ENCODE data around the gene SLC12A8.

The SLC12A8 gene

DNA sequence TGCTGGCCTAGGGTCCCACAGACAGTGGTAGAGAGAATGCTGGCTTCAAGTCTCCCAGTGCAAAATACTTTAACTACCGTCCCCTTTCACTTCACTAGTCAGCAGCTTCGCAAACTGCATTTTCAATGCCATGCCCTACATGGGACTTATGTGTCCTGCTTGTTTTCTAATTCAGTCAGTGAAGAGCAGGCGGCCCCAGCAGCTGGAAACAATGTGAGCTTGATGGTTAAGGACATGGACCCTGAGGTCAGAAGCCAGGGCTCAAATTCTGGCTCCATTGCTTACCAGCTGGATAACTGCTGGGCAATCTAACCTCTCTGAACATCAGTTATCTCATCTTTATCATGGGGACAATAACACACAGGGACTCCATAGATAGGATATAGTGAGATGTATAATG lies 58.4 kb downstream of the SLC12A8 start:
- Histone ChIP-seq H3K4me3 (ENCODE audit: low read length) (no peak overlapping the region), H3K9ac (ENCODE audit: low read length) (no peak overlapping the region), H3K27ac (ENCODE audit: low read depth, low read length) (no peak overlapping the region), H3K36me3 (ENCODE audit: control insufficient read depth, insufficient read depth, low read length) (no peaks in the 10 kb centered on the region), H3K4me1 (ENCODE audit: control insufficient read depth, insufficient read depth, low read length) (no peaks in the 10 kb centered on the region), H3K27me3 (ENCODE audit: control insufficient read depth, insufficient read depth, low read length) (no peaks in the 10 kb centered on the region)

DNA sequence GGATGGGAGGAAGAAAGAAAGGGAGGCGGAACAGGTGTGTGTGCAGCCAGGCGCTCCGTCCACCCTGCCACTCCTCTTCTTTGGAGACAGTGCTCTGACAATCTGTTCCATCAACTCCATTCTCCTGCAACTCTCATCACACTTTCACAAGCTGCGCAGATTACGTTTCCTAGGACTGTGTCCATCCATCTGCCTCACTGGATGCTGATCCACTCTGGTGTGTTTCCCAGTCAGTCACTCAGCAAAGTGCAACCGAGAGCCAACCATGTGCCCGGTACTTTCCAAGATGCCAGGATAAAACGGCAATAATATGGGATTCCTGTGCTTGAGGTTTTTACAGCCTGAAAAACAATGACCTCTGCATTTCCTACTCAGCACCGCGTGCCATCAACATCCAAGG lies 59.6 kb downstream of the SLC12A8 start:
- H3K36me3 ChIP-seq (ENCODE audit: control insufficient read depth, insufficient read depth, low read length): no peaks in the 10 kb centered on the region
- no peak overlapping the region for H3K4me3 ChIP-seq (ENCODE audit: low read length)
- no peaks in the 10 kb centered on the region for H3K4me1 ChIP-seq (ENCODE audit: control insufficient read depth, insufficient read depth, low read length)
- no peaks in the 10 kb centered on the region for H3K27me3 ChIP-seq (ENCODE audit: control insufficient read depth, insufficient read depth, low read length)
- H3K9ac ChIP-seq (ENCODE audit: low read length): no peak overlapping the region
- H3K27ac ChIP-seq (ENCODE audit: low read depth, low read length): no peak overlapping the region

GRCh38 chr3:125151916-125152315 lies 60.6 kb downstream of the SLC12A8 start:
- no peaks in the 10 kb centered on the region for H3K27me3 ChIP-seq (ENCODE audit: control insufficient read depth, insufficient read depth, low read length)
- H3K4me1 ChIP-seq (ENCODE audit: control insufficient read depth, insufficient read depth, low read length): no peaks in the 10 kb centered on the region
- H3K4me3 ChIP-seq (ENCODE audit: low read length): no peak overlapping the region
- H3K9ac ChIP-seq (ENCODE audit: low read length): no peak overlapping the region
- no peak overlapping the region for H3K27ac ChIP-seq (ENCODE audit: low read depth, low read length)
- no peaks in the 10 kb centered on the region for H3K36me3 ChIP-seq (ENCODE audit: control insufficient read depth, insufficient read depth, low read length)

- Histone ChIP-seq H3K36me3 (ENCODE audit: control insufficient read depth, insufficient read depth, low read length) (no peaks in the 10 kb centered on the region), H3K27me3 (ENCODE audit: control insufficient read depth, insufficient read depth, low read length) (no peaks in the 10 kb centered on the region), H3K9ac (ENCODE audit: low read length) (no peak overlapping the region), H3K27ac (ENCODE audit: low read depth, low read length) (no peak overlapping the region), H3K4me3 (ENCODE audit: low read length) (no peak overlapping the region), H3K4me1 (ENCODE audit: control insufficient read depth, insufficient read depth, low read length) (no peaks in the 10 kb centered on the region)
Measured at GRCh38 chr3:125151442-125151817, 61.1 kb downstream of the SLC12A8 start.

GRCh38 chr3:125150525-125151441 lies 61.8 kb downstream of the SLC12A8 start:
- Histone ChIP-seq H3K9ac (ENCODE audit: low read length) (no peak overlapping the region), H3K4me3 (ENCODE audit: low read length) (no peak overlapping the region), H3K27ac (ENCODE audit: low read depth, low read length) (no peak overlapping the region), H3K36me3 (ENCODE audit: control insufficient read depth, insufficient read depth, low read length) (no peaks in the 10 kb centered on the region), H3K4me1 (ENCODE audit: control insufficient read depth, insufficient read depth, low read length) (no peaks in the 10 kb centered on the region), H3K27me3 (ENCODE audit: control insufficient read depth, insufficient read depth, low read length) (no peaks in the 10 kb centered on the region)

GRCh38 chr3:125149462-125149861 lies 63.1 kb downstream of the SLC12A8 start:
- Histone ChIP-seq H3K36me3 (ENCODE audit: control insufficient read depth, insufficient read depth, low read length) (no peaks in the 10 kb centered on the region), H3K4me3 (ENCODE audit: low read length) (no peak overlapping the region), H3K27me3 (ENCODE audit: control insufficient read depth, insufficient read depth, low read length) (no peaks in the 10 kb centered on the region), H3K9ac (ENCODE audit: low read length) (no peak overlapping the region), H3K4me1 (ENCODE audit: control insufficient read depth, insufficient read depth, low read length) (no peaks in the 10 kb centered on the region), H3K27ac (ENCODE audit: low read depth, low read length) (no peak overlapping the region)

- Histone ChIP-seq H3K27me3 (ENCODE audit: control insufficient read depth, insufficient read depth, low read length) (no peaks in the 10 kb centered on the region), H3K4me3 (ENCODE audit: low read length) (peak overlapping the region; percentile 29), H3K27ac (ENCODE audit: low read depth, low read length) (no peak overlapping the region), H3K9ac (ENCODE audit: low read length) (no peak overlapping the region), H3K4me1 (ENCODE audit: control insufficient read depth, insufficient read depth, low read length) (no peaks in the 10 kb centered on the region), H3K36me3 (ENCODE audit: control insufficient read depth, insufficient read depth, low read length) (no peaks in the 10 kb centered on the region)
Measured at GRCh38 chr3:125148836-125149235, 63.7 kb downstream of the SLC12A8 start.

- no peaks in the 10 kb centered on the region for H3K27me3 ChIP-seq (ENCODE audit: control insufficient read depth, insufficient read depth, low read length)
- no peak overlapping the region for H3K4me3 ChIP-seq (ENCODE audit: low read length)
- no peaks in the 10 kb centered on the region for H3K36me3 ChIP-seq (ENCODE audit: control insufficient read depth, insufficient read depth, low read length)
- H3K9ac ChIP-seq (ENCODE audit: low read length): peak overlapping the region; percentile 7
- no peaks in the 10 kb centered on the region for H3K4me1 ChIP-seq (ENCODE audit: control insufficient read depth, insufficient read depth, low read length)
- H3K27ac ChIP-seq (ENCODE audit: low read depth, low read length): no peak overlapping the region
Measured at GRCh38 chr3:125148016-125148812, 64.3 kb downstream of the SLC12A8 start.

GRCh38 chr3:125147491-125147820 lies 65.1 kb downstream of the SLC12A8 start:
- Histone ChIP-seq H3K4me1 (ENCODE audit: control insufficient read depth, insufficient read depth, low read length) (no peaks in the 10 kb centered on the region), H3K27me3 (ENCODE audit: control insufficient read depth, insufficient read depth, low read length) (no peaks in the 10 kb centered on the region), H3K4me3 (ENCODE audit: low read length) (no peak overlapping the region), H3K9ac (ENCODE audit: low read length) (no peak overlapping the region), H3K36me3 (ENCODE audit: control insufficient read depth, insufficient read depth, low read length) (no peaks in the 10 kb centered on the region), H3K27ac (ENCODE audit: low read depth, low read length) (no peak overlapping the region)

DNA sequence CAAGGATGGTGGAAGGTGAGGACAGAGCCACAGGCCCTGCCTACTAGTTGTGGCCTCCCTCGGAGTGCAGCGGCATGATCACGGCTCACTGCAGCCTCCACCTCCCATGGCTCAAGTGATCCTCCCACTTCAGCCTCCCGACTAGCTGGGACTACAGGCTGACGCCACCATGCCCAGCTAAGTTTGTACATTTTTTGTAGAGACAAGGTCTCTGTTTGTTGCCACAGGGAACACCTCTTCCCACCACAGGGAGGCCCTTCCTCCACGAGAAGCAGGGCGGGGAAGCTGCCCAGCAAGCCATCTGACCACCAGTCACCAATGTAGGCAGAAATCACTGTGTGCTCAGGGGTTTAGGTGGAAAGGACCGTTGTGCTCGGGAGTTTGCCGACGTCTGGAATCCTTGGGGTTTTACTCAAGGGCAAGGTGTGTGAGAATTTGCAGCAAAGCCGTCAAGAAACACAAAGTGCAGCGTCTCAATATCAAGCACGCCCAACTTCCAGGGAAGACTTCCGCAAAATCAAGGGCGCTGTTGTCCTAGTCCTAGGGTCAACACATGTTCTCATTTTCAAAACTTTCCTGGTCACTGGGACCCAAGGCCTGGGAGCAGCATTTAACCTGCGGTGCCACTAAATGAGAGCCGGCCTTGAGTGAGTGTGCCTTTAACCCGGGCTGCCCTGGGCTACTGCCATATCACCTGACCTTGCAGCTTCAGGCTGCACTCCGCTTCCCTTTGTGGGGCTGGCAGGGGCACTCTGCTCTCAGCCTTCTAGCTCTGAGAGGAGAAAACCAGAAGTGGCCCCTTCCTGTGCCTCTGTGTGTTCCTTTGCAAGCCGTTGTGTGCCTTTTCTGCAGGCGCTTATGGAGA lies 65.7 kb downstream of the SLC12A8 start:
- no peaks in the 10 kb centered on the region for H3K36me3 ChIP-seq (ENCODE audit: control insufficient read depth, insufficient read depth, low read length)
- H3K27me3 ChIP-seq (ENCODE audit: control insufficient read depth, insufficient read depth, low read length): no peaks in the 10 kb centered on the region
- H3K4me3 ChIP-seq (ENCODE audit: low read length): no peak overlapping the region
- peak overlapping the region; percentile 21 for H3K27ac ChIP-seq (ENCODE audit: low read depth, low read length)
- H3K4me1 ChIP-seq (ENCODE audit: control insufficient read depth, insufficient read depth, low read length): peaks cover 3% of the 10 kb centered on the region
- no peak overlapping the region for H3K9ac ChIP-seq (ENCODE audit: low read length)

GRCh38 chr3:125145751-125146475 lies 66.6 kb downstream of the SLC12A8 start:
- no peaks in the 10 kb centered on the region for H3K27me3 ChIP-seq (ENCODE audit: control insufficient read depth, insufficient read depth, low read length)
- no peak overlapping the region for H3K27ac ChIP-seq (ENCODE audit: low read depth, low read length)

More at GRCh38 chr3:125145751-125146475, 66.6 kb downstream of the SLC12A8 start:
- no peaks in the 10 kb centered on the region for H3K36me3 ChIP-seq (ENCODE audit: control insufficient read depth, insufficient read depth, low read length)
- no peak overlapping the region for H3K9ac ChIP-seq (ENCODE audit: low read length)
- no peak overlapping the region for H3K4me3 ChIP-seq (ENCODE audit: low read length)
- H3K4me1 ChIP-seq (ENCODE audit: control insufficient read depth, insufficient read depth, low read length): peaks cover 3% of the 10 kb centered on the region
